Airway epithelial cell (primary cell): ENCODE data around the gene VPS4A. TPM values are rescaled to one million over a fixed set of nuclear protein-coding genes. Genes with fewer than 3 reads are reported as not detected.

Experiments
- total RNA-seq: library from RNA; depleted of rRNA; stranded (reverse); fragments of >200 nt; gene quantifications from 2 replicates; pipeline ENCODE4 v1.2.3, GENCODE V29; 2015

The VPS4A gene
- total RNA-seq, result 39.7 and 43.2 TPM in 2 replicates

DNA sequence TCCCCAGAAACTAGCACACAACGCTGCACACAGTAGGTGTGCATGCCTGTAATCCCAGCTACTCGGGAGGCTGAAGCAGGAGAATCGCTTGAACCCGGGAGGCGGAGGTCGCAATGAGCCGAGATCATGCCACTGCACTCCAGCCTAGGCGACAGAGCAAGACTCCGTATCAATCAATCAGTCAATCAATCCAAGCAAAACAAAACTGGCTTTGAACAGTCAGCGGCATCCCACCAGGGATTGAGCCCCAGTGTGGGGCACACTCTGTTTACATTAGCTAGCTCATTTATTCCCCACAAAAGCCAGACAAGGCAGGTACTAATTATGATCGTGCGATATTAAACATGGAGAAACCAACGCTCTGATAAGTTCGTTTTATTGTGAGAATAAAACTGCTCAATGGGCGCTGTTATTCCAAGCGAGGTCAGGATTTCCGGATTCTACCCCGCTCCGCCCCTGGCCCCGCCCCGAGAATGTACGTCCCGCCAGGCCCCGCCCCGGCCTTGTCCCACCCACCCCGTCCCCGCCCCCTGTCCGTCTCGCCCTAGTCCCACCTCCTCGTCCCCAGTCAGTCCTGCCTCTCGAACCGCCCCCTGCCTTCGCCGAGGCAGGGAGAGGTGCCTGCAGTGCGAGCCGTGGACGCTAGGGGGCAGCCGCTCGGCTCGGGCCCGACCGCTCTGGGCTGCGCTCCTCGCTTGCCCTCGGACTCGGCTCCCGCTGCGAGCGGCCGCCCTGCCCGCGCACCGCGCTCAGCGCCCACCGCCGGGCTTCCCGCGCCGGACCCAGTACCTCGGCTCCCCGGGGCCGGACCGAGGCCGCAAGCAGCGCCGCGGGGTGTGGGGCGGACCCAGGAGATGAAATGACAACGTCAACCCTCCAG, at the start of gene VPS4A:
Gene VPS4A, plus strand, starts transcription at position 698 of the 880 bp plus-strand sequence. Its CDS starts 162 bp downstream, at position 860.

DNA sequence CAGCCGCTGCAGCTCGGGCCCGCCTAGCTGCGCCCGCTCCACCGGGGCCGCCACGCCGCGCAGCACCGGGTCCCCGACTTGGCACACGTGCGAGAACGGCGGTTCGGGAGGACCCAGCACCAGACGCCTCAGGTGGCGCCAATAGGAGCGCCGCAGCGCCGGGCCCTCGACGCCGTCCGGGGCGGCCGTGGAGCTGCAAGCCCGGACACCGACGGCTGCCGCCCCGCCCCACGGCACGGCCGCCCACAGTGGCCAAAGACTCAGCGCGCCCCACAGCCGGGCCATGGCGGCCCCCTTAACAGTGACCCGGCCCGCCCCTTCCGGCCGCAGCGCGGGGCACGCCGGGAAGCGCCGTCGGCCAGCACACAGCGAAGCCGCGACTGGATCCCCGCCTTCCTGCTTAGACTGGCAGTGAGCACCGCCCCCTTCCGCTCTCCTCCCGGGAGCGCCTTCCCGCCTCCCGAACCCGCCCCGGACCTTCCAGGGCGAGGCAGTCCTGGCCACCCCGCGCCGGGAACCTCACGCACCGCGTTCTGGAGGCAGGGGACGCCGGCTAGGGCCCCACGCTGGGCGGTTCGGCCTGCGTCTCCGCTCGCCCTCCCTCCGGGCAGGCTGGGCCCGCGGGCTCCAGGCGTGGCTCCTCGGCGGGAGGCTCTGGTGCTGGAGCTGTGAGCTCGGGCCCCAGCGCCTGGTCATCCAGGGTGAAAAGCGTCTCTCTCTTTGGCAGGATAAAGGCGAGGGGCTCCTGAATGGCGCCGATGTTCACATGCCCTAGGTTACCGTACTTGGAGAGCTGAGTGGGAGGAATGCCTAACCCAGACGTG, 19.3 kb downstream of the VPS4A start, which contains the start of gene PDF:
Gene PDF, minus strand, starts transcription at position 303 of the 824 bp plus-strand sequence. Its CDS starts 18 bp downstream, at position 285.

GRCh38 chr16:69339289-69340094, 28.3 kb downstream of the VPS4A start, which contains the start of the genes COG8 and NIP7:
Gene COG8, minus strand, starts transcription at chr16:69339564. Its CDS starts 12 bp downstream, at chr16:69339552.
Gene NIP7, plus strand, starts transcription at chr16:69339772. Its CDS starts 58 bp downstream, at chr16:69339830.

GRCh38 chr16:69351309-69352027, 40.3 kb downstream of the VPS4A start, which contains the start of gene TMED6:
Gene TMED6, minus strand, starts transcription at chr16:69351786. Its CDS starts 33 bp downstream, at chr16:69351753.

Other genes starting within 250 kb of the VPS4A start
- 31.9 and 34.0 TPM in 2 replicates for gene HAS3, start 205.7 kb upstream of the VPS4A start, total RNA-seq
- gene CHTF8, start 178.8 kb upstream of the VPS4A start, total RNA-seq, result 40.3 and 65.1 TPM in 2 replicates
- gene UTP4, start 178.7 kb upstream of the VPS4A start, total RNA-seq, result 14.3 and 28.1 TPM in 2 replicates
- gene SNTB2, start 124.2 kb upstream of the VPS4A start, total RNA-seq, result 12.3 and 19.0 TPM in 2 replicates
- 21.2 and 31.2 TPM in 2 replicates for gene PDF, start 19.2 kb downstream of the VPS4A start, total RNA-seq
- gene COG8, start 28.2 kb downstream of the VPS4A start, total RNA-seq, result 27.7 and 34.0 TPM in 2 replicates
- gene NIP7, start 28.4 kb downstream of the VPS4A start, total RNA-seq, result 24.7 and 33.1 TPM in 2 replicates
- gene TMED6, start 40.4 kb downstream of the VPS4A start, total RNA-seq, result not detected in 2 replicates
- 8.5 and 9.1 TPM in 2 replicates for gene TERF2, start 74.7 kb downstream of the VPS4A start, total RNA-seq
- 41.3 and 64.4 TPM in 2 replicates for gene CYB5B, start 113.3 kb downstream of the VPS4A start, total RNA-seq